ENCODE measurements around the gene NTS.

Gene NTS

DNA sequence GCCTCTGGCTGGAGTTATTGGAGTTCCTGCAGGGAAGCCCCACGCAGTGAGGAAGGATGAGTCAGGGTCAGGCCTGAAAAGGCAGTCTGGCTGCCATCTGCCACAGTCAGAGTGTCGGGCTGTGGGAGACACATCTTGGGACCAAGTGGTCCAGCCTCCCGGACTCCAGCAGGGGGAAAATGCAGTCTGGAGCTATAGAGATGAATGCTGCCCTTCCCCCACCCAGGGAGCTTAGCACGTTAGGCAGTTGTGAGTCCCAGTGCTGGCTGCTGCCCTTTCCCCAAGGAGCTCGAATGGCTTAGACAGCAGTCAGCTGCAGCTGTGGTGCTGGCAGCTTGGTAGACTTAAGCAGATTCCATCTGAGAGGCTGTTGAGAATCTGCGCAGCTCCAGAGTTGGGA lies 8.2 kb upstream of the NTS start:
- no peak for DNase-seq (ENCODE audit: extremely low read depth, low read depth)
- TF ChIP-seq, protein P1, sequence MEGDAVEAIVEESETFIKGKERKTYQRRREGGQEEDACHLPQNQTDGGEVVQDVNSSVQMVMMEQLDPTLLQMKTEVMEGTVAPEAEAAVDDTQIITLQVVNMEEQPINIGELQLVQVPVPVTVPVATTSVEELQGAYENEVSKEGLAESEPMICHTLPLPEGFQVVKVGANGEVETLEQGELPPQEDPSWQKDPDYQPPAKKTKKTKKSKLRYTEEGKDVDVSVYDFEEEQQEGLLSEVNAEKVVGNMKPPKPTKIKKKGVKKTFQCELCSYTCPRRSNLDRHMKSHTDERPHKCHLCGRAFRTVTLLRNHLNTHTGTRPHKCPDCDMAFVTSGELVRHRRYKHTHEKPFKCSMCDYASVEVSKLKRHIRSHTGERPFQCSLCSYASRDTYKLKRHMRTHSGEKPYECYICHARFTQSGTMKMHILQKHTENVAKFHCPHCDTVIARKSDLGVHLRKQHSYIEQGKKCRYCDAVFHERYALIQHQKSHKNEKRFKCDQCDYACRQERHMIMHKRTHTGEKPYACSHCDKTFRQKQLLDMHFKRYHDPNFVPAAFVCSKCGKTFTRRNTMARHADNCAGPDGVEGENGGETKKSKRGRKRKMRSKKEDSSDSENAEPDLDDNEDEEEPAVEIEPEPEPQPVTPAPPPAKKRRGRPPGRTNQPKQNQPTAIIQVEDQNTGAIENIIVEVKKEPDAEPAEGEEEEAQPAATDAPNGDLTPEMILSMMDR (IDR thresholded peaks at IDR 0.05; ENCODE audit: low read depth, low read length), result no peak

DNA sequence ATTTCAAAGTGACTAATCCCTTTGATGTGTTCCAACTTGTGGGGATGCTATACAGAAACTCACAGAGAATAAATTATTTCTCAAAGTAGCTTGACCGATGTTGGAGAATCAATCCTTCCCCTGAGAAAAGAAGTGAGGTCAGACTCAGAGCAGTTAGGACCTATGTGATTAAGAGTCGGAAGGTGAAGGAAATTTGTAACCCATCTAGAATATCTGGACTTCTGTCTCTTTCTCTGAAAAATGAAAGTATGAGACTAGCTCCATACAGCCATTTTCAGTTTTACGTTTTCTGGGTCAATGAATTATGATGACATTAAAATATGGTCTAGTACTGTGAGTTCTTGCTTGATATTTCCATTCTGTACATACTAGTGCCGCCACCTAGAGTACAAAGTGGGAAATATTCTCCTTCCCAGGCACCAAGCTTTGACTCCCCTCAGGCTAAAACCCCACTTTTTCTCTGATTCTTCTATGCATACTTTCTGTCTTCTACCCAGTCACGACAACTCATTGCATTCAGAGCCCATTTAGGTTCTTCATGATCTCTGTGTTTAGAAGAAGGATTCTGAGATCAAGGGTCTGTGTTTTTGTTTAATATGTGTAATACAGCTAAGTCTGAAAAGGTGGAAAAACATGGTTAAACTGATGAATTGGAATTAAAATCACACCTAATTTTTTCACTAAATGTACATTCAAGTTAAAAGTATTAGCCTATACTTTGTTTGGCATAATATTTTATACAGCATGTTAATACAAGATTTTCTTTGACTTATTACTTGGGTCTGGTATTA lies 6.9 kb upstream of the NTS start:
- DNase-seq (ENCODE audit: extremely low read depth, low read depth), result peak; percentile 38
- TF ChIP-seq, protein P1 (IDR thresholded peaks at IDR 0.05; ENCODE audit: low read depth, low read length), result peak; percentile 76

DNA sequence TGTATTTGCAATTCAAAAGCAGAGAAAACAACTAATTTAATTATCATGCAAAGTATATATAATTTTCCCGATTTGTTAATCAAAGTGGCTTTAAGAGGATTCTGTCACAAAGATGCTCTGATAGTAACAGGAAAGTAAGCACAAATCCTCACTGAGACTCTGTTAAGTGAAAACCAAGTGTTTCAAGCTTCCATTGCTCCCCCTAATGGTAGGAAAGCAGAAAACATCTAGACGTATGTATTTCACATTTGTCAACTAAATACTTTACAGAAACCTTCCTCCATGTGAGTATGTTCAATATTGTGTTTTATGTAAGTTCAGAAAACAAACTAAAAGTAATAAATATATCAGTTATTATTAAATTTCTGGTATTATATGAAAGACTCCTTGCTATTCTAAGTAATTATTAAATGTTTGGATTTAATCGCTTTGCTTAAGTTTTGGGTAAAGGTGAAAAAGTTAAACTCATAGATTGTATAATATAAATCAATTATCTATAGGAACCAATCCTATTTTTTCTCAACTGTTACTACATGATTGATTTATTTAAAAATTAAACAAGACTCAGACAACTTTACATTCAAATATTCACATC lies 1.5 kb upstream of the NTS start:
- TF ChIP-seq, protein P1 (IDR thresholded peaks at IDR 0.05; ENCODE audit: low read depth, low read length), result peak; percentile 79
- DNase-seq (ENCODE audit: extremely low read depth, low read depth), result peak; percentile 16

DNA sequence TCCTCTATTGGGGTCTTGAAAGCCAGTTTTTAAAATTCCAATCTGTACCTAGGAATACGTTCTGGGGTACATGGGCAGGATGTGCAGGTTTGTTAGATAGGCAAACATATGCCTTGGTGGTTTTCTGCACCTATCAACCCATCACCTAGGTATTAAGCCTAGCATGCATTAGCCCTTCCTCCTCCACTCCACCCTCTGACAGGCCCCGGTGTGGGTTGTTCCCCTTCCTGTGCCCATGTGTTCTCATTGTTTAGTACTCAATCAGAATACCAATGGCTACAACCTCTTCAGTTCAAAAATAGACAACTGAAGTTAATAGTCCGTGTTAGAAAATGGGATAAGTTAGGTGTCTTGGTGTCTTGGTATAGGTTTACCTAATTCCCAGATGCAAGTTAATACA lies 3.4 kb downstream of the NTS start:
- TF ChIP-seq, protein P1 (IDR thresholded peaks at IDR 0.05; ENCODE audit: low read depth, low read length), result no peak
- no peak for DNase-seq (ENCODE audit: extremely low read depth, low read depth)

DNA sequence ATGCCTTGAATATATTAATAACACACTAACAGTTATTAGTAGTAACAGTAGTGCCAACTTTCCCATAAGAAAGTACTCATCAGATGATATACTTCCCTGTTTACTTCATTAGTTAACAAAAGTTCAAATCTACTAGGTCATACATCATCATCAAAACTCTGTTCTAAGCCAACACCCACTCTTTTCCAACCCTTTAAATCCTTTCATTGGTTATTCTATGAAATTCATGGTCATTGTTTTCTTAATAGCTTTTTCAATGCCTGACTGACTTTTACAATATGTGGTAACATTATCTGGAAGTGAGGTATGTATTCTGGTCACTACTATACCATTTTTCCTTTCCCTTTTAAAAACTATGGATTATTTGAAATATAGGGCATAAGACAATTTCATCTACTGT lies 9.7 kb downstream of the NTS start:
- no peak for DNase-seq (ENCODE audit: extremely low read depth, low read depth)
- TF ChIP-seq, protein P1 (IDR thresholded peaks at IDR 0.05; ENCODE audit: low read depth, low read length), result no peak

DNA sequence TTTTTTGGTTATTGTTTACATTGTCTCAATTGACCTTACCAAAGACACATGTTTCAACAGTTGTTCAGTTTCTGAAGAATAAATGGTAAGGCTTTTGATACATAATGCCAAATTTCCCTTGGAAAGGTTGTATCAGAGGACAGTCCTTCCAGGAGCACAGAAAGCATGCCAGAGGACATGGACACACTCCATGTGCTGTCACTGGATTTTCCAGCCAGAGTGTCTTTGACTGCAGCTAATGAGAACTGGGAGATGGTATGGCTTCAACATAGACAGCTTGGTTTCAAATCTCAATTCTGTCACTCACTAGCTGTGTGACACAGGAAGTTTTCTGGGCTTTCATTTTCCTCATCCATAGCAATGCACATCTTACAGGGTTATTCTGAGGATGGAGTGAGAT lies 20.6 kb downstream of the NTS start:
- TF ChIP-seq, protein P1 (IDR thresholded peaks at IDR 0.05; ENCODE audit: low read depth, low read length), result no peak
- DNase-seq (ENCODE audit: extremely low read depth, low read depth), result no peak

DNA sequence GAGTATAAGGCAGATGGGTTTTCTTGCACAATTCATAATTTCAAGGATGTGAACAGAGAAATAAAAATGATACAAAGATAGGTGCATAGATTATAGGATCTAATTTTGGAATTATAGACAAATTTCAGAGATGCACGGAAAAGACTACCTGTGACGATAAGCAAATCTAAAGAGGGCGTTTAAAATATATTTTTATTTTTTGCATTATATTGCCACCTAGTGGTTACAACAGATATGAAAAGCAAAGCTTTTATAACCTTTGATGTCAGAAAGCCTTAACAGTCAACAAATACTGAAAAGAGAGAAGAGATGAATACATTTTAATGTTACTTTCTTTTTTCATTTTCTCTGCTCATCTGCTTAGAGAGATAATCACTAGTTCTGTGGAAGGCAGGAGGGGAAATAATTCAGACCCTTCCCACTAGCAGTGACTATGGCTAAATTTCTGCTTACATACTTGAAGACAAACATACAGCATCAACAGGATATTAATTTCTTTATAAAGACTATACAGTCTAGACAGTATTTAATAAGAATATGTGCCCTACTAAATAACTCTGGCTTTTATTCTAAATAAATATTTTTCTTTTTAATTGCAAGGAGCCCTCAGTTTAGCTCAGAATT lies 46.3 kb downstream of the NTS start:
- no peak for DNase-seq (ENCODE audit: extremely low read depth, low read depth)
- TF ChIP-seq, protein P1 (IDR thresholded peaks at IDR 0.05; ENCODE audit: low read depth, low read length), result peak; percentile 52

Measured in AG09319 (cell line).